Stomach (tissue), 9 donors: ENCODE data around the gene TMEM217. TPM values are rescaled to one million over a fixed set of nuclear protein-coding genes. Genes with fewer than 3 reads are reported as not detected.
"Not testable (repeated sequence)": the region's sequence is repeated elsewhere in the genome, so short reads cannot be mapped to it uniquely, and the experiment has no call there.

Experiments used
- DNase-seq, 2 donors: peaks; one replicate each; pipeline versions ENCODE4 v3.0.0 to v3.0.0-alpha.2; 2013 to 2019
- H3K27ac ChIP-seq, 5 donors: fragments of 200-600 bp in 4 of 5; sonication (generic) in 4 of 5; one replicate each; pipeline ENCODE4 v1.5.1; 2013 to 2019; ENCODE audit warnings: mild to moderate bottlenecking in 1 of 5, moderate library complexity in 1 of 5
- H3K27me3 ChIP-seq, 3 donors: fragments of 200-600 bp; sonication (generic); one replicate each; pipeline ENCODE4 v1.5.1; 2017 to 2019; ENCODE audit warnings: mixed run types in 1 of 3
- H3K36me3 ChIP-seq, 4 donors: fragments of 200-600 bp; sonication (generic); 1 replicate in 3 of 4; 2 replicates in 1 of 4; pipeline ENCODE4 v1.5.1; 2016 to 2019
- H3K4me1 ChIP-seq, 4 donors: fragments of 200-600 bp; sonication (generic); one replicate each; pipeline ENCODE4 v1.5.1; 2016 to 2019
- H3K4me3 ChIP-seq, 4 donors: fragments of 200-600 bp; sonication (generic) in 3 of 4; one replicate each; pipeline ENCODE4 v1.5.1; 2016 to 2019; ENCODE audit warnings: mild to moderate bottlenecking in 1 of 4
- H3K9me3 ChIP-seq, 4 donors: fragments of 200-600 bp; sonication (generic); one replicate each; pipeline ENCODE4 v1.5.1; 2016 to 2019
- CTCF ChIP-seq, 7 experiments: fragments of 450-650 bp in 4 of 7; fragments of 200-600 bp in 3 of 7; sonication (generic) in 3 of 7; IDR thresholded peaks; one replicate each; pipeline ENCODE4 v1.5.1; 2016 to 2019; ENCODE audit warnings: antibody characterized with exemption in 7 of 7, control low read depth in 2 of 7, mild to moderate bottlenecking in 1 of 7
- EP300 ChIP-seq: sonication (generic); formaldehyde crosslinking; IDR thresholded peaks from one replicate; pipeline ENCODE4 v1.6.1; 2017; ENCODE audit warnings: antibody characterized with exemption
- POLR2A ChIP-seq, 4 donors: fragments of 450-650 bp; IDR thresholded peaks; one replicate each; pipeline ENCODE4 v1.6.1; 2016; ENCODE audit warnings: antibody characterized with exemption in 4 of 4, control low read depth in 2 of 4, mild to moderate bottlenecking in 1 of 4, moderate library complexity in 1 of 4
- POLR2AphosphoS5 ChIP-seq, 3 donors: sonication (generic); formaldehyde crosslinking; IDR thresholded peaks; one replicate each; pipeline ENCODE4 v1.6.1; 2016; ENCODE audit warnings: antibody characterized with exemption in 3 of 3
- WGBS, 5 donors: extraction: QIAGEN DNeasy Blood & Tissue Kit in 3 of 5; methylation state at CpG; one replicate each; pipeline versions ENCODE4 v1.1.5 to v1.1.7; 2013 to 2018; 5-methylcytosine and 5-hydroxymethylcytosine counted together
- intact Hi-C: fragments of 100-400 bp; cut with DNase I; formaldehyde crosslinking; loops from one replicate; pipeline ENCODE4 v1.15.1; 2023; ENCODE audit warnings: low total_unique reads
- polyA plus RNA-seq, 3 donors: library from polyadenylated mRNA; stranded (reverse); fragments of 200-250 nt; gene quantifications; one replicate each; pipeline ENCODE4 v1.2.3, GENCODE V29; 2013
- total RNA-seq, 5 donors: library from RNA; depleted of rRNA; stranded (reverse); fragments of >200 nt; gene quantifications; one replicate each; pipeline versions ENCODE4 v1.1.0 to v1.2.3, GENCODE V29; 2014 to 2016
- donor health status: healthy with polysubstance abuse.
- donor health status: Bipolar disorder and iron deficiency.
- donor health status: healthy.

The TMEM217 gene
- total and polyA plus RNA-seq, 8 donors: 0.60 to 1.2 (median 0.87) TPM; not detected in 5

DNA sequence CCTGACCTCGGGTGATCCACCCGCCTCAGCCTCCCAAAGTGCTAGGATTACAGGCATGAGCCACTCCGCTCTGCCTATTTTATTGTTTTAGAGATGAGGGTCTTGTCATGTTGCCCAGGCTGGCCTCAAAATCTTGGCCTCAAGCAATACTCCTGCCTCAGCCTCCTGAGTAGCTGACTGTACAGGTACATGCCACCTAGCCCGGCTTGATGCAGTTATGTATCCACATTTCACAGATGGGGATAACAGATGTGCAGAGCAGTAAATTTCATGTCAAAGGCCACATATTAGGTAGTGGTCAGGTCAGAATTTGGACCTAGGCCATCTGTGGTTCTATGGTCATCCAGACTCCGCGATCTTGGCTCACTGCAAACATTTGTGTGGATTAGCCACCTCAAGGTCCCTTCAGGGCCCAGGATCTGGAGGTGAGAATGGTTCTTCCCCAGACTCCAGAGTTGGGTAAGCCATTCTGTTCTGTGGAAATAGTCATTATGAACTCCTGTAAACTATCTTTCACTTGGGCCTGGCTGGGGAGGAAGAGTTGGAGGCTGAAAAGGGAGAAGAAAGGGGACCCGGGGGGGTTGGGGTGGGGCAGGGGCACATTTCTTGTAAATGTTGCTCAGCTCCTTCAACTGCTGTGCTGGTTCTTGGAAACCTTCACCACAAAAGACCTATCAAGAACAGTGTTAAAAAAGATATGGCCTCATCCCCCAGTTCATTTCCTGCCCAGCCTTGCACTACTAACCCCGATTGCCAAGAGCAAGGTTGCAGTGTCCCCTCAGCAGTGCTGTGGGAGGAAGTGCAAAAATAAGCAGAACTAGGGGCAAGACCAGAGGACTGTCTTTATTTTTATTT lies 75.0 kb downstream of the TMEM217 start:
- intact Hi-C loops: no loop called here
- Histone ChIP-seq H3K27me3 (no peaks in the 10 kb centered on the region), H3K9me3 (no peaks in the 10 kb centered on the region), H3K27ac (peak overlapping the region in 4 of 5 donors; percentile 29 to 82 (median 51)), H3K4me3 (no peak overlapping the region), H3K36me3 (no peaks in the 10 kb centered on the region), H3K4me1 (peaks cover 0 to 27% (median 0%) of the 10 kb centered on the region in 4 donors)
- WGBS, 5 donors: 65 to 82% (median 76%) methylated on average over 8 of the region's 8 CpGs
- peak; percentile 37 to 65 for DNase-seq
- TF ChIP-seq CTCF (IDR thresholded peaks at IDR 0.05) (no peak), POLR2A (IDR thresholded peaks at IDR 0.05) (no peak), POLR2AphosphoS5 (IDR thresholded peaks at IDR 0.05) (peak in 1 of 3 donors; percentile 38), EP300 (no peak)

GRCh38 chr6:37180610-37181009 lies 77.3 kb downstream of the TMEM217 start:
- H3K27ac ChIP-seq, H3K4me3 ChIP-seq, H3K9me3 ChIP-seq, H3K36me3 ChIP-seq, H3K27me3 ChIP-seq, intact Hi-C loops, DNase-seq: not testable (repeated sequence)
- H3K4me1 ChIP-seq: peaks cover 0 to 38% (median 0%) of the 10 kb centered on the region in 4 donors
- 91 to 94% (median 92%) methylated on average over 4 of the region's 4 CpGs for WGBS, 5 donors

DNA sequence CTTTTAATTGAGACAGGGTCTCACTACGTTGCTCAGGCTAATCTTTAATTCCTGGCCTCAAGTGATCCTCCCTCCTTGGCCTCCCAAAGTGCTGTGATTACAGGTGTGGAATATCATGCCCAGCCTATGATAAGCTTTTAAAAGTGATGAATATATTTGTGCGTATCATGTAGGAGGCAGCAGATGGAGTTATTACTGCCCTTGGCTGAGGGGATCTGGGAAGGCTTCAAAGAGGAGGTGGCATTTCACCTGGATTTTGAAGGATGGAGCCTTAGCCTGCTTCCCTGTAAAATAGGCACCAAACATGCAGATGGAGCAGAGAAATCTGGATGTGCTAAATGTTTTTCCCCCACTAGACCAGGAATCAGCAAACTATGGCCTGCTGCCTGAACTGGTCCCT lies 77.9 kb downstream of the TMEM217 start:
- H3K4me1 ChIP-seq: peaks cover 0 to 44% (median under 1%) of the 10 kb centered on the region in 4 donors
- 80 to 92% (median 85%) methylated on average over 2 of the region's 2 CpGs for WGBS, 5 donors
- H3K27me3 ChIP-seq: no peaks in the 10 kb centered on the region
- intact Hi-C loops: no loop called here
- peaks cover 3 to 12% (median 11%) of the 10 kb centered on the region in 4 donors for H3K36me3 ChIP-seq
- TF ChIP-seq POLR2A (IDR thresholded peaks at IDR 0.05): no peak
- no peak for TF ChIP-seq CTCF (IDR thresholded peaks at IDR 0.05)
- TF ChIP-seq POLR2AphosphoS5 (IDR thresholded peaks at IDR 0.05): no peak
- no peak for TF ChIP-seq EP300
- no peak for DNase-seq
- H3K27ac ChIP-seq: no peak overlapping the region
- H3K4me3 ChIP-seq: no peak overlapping the region
- H3K9me3 ChIP-seq: no peaks in the 10 kb centered on the region

GRCh38 chr6:37177935-37178517 lies 79.9 kb downstream of the TMEM217 start:
- Histone ChIP-seq H3K27ac (no peak overlapping the region), H3K4me1 (peaks cover 7 to 55% (median 18%) of the 10 kb centered on the region in 4 donors), H3K9me3 (no peaks in the 10 kb centered on the region), H3K27me3 (no peaks in the 10 kb centered on the region), H3K4me3 (no peak overlapping the region), H3K36me3 (peaks cover 23 to 33% (median 31%) of the 10 kb centered on the region in 4 donors)
- no peak for DNase-seq
- 81 to 94% (median 84%) methylated on average over 8 of the region's 8 CpGs for WGBS, 5 donors
- TF ChIP-seq POLR2AphosphoS5 (IDR thresholded peaks at IDR 0.05): no peak
- intact Hi-C loops: no loop called here

GRCh38 chr6:37177077-37177934 lies 80.6 kb downstream of the TMEM217 start:
- peaks cover 31 to 40% (median 38%) of the 10 kb centered on the region in 4 donors for H3K36me3 ChIP-seq
- WGBS, 5 donors: 54 to 63% (median 59%) methylated on average over 10 of the region's 10 CpGs
- H3K27me3 ChIP-seq: no peaks in the 10 kb centered on the region
- peak in 1 of 3 donors; percentile 24 for TF ChIP-seq POLR2AphosphoS5 (IDR thresholded peaks at IDR 0.05)
- no peak for TF ChIP-seq POLR2A (IDR thresholded peaks at IDR 0.05)
- no peak for TF ChIP-seq EP300
- no peak for TF ChIP-seq CTCF (IDR thresholded peaks at IDR 0.05)
- no peak for DNase-seq
- no peak overlapping the region for H3K4me3 ChIP-seq
- peak overlapping the region in 1 of 5 donors; percentile 24 for H3K27ac ChIP-seq
- intact Hi-C loops: no loop called here
- no peaks in the 10 kb centered on the region for H3K9me3 ChIP-seq
- H3K4me1 ChIP-seq: peaks cover 14 to 55% (median 25%) of the 10 kb centered on the region in 4 donors
